ENCODE results near the gene RABGAP1L. TPM values are rescaled to one million over a fixed set of nuclear protein-coding genes. Genes with fewer than 3 reads are reported as not detected.

Gene RABGAP1L
- total and polyA plus RNA-seq, 2 of the 8 experiments (the other 6 are each of a cell fraction or from before 2014, with no cell fraction given), result 33.3 to 156 TPM

GRCh38 chr1:174954671-174955669 is 795.6 kb downstream of the RABGAP1L start:
- H2BK15ac ChIP-seq (ENCODE audit: low read length), result no peak overlapping the region
- CTCF ChIA-PET (ENCODE audit: partially characterized antibody), result interaction anchor here (0.9 kb wide), 1 partner anchor 17 kb away, joined by 3 read pairs; no protein-coding TSS in a partner anchor
- TF ChIP-seq GABPA (IDR thresholded peaks at IDR 0.05; ENCODE audit: borderline replicate concordance, insufficient read depth, low read length) (no peak), SP4 (IDR thresholded peaks at IDR 0.05; ENCODE audit: low read length) (no peak), EZH2 (IDR thresholded peaks at IDR 0.05; ENCODE audit: low read depth, low read length, severe bottlenecking) (no peak), SIN3A (conservative IDR thresholded peaks at IDR 0.05 in 1 of 2, IDR thresholded peaks at IDR 0.05 in 1 of 2; ENCODE audit: low read depth in 1 of 2, low read length in 2 of 2) (no peak), CREB1 (IDR thresholded peaks at IDR 0.05) (no peak), CTBP2 (IDR thresholded peaks at IDR 0.05; ENCODE audit: borderline replicate concordance, insufficient read depth, insufficient read length, low read length) (no peak), FOSL1 (IDR thresholded peaks at IDR 0.05; ENCODE audit: insufficient read depth, low read depth, low read length) (no peak), SIX5 (IDR thresholded peaks at IDR 0.05; ENCODE audit: low read depth, low read length) (no peak), KDM5A (IDR thresholded peaks at IDR 0.05; ENCODE audit: low read length) (no peak), POLR2AphosphoS5 (IDR thresholded peaks at IDR 0.05; ENCODE audit: low read depth, low read length) (no peak), TEAD4 (IDR thresholded peaks at IDR 0.05; ENCODE audit: low read depth, low read length) (no peak)

More at GRCh38 chr1:174954671-174955669, 795.6 kb downstream of the RABGAP1L start:
- Histone ChIP-seq H3K36me3 (ENCODE audit: control insufficient read depth in 2 of 4, insufficient read depth in 4 of 4, low read length in 3 of 4) (peaks cover 0 to 52% (median 28%) of the 10 kb centered on the region in 4 experiments; a peak in 6 of 8 replicates), H3K18ac (ENCODE audit: extremely low read depth, low read length) (no peak overlapping the region), H2AK5ac (ENCODE audit: low read depth, low read length) (no peak overlapping the region), H3K27me3 (replicated peaks in 1 of 4; ENCODE audit: control insufficient read depth in 3 of 4, extremely low read depth in 1 of 4, insufficient read depth in 3 of 4, low read length in 3 of 4) (no peaks in the 10 kb centered on the region), H2BK12ac (ENCODE audit: low read depth, low read length) (no peak overlapping the region), H2BK120ac (replicated peaks; ENCODE audit: low read depth, low read length) (no peak overlapping the region), H4K5ac (ENCODE audit: insufficient read length, low read depth, low read length) (no peak overlapping the region), H3K9me3 (ENCODE audit: insufficient read depth in 2 of 2, low read depth in 1 of 2, low read length in 1 of 2) (no peaks in the 10 kb centered on the region), H3K4ac (replicated peaks; ENCODE audit: insufficient read length, low read depth, low read length) (no peak overlapping the region), H2BK20ac (ENCODE audit: low read length) (no peak overlapping the region), H3K9ac (replicated peaks in 1 of 4; ENCODE audit: extremely low read depth in 1 of 4, low read depth in 3 of 4, low read length in 3 of 4) (no peak overlapping the region), H2BK5ac (ENCODE audit: low read depth, low read length) (no peak overlapping the region), H4K91ac (replicated peaks; ENCODE audit: insufficient read length, low read length) (no peak overlapping the region), H4K20me1 (replicated peaks in 1 of 2; ENCODE audit: control insufficient read depth in 1 of 2, insufficient read depth in 2 of 2, low read length in 2 of 2) (peaks cover 5 to 9% of the 10 kb centered on the region in 2 experiments), H3K4me3 (ENCODE audit: extremely low read depth in 1 of 4, insufficient read depth in 2 of 4, low read depth in 3 of 4, low read length in 4 of 4) (no peak overlapping the region), H3K23me2 (ENCODE audit: low read depth, low read length) (no peaks in the 10 kb centered on the region), H3K56ac (replicated peaks; ENCODE audit: insufficient read length, low read depth, low read length) (no peak overlapping the region), H2AFZ (ENCODE audit: low read length) (no peak overlapping the region), H3K23ac (ENCODE audit: insufficient read length) (no peak overlapping the region), H3K14ac (ENCODE audit: insufficient read length) (no peak overlapping the region), H4K8ac (ENCODE audit: extremely low read depth, insufficient read depth, low read length) (no peak overlapping the region), H3K4me1 (replicated peaks in 1 of 4; ENCODE audit: control insufficient read depth in 3 of 4, insufficient read depth in 4 of 4, low read length in 3 of 4) (peaks cover 0 to 4% (median 1%) of the 10 kb centered on the region in 4 experiments; a peak in 3 of 7 replicates), H3K79me2 (ENCODE audit: control insufficient read depth in 1 of 2, insufficient read depth in 2 of 2, low read length in 2 of 2) (peaks cover 0 to 75% of the 10 kb centered on the region in 2 experiments; a peak in 3 of 4 replicates), H3K27ac (ENCODE audit: low read depth, low read length) (no peak overlapping the region), H3K79me1 (ENCODE audit: low read depth, low read length) (peaks cover 4% of the 10 kb centered on the region; the same call in 1 of the 2 replicates), H3K4me2 (ENCODE audit: insufficient read depth in 1 of 2, low read depth in 2 of 2, low read length in 2 of 2) (no peak overlapping the region)
- DNase-seq (ENCODE audit: low read depth in 1 of 2, low spot score in 2 of 2), result no peak
- no peak for FAIRE-seq
- WGBS, 2 experiments (ENCODE audit: extremely low coverage in 1 of 2, insufficient coverage in 1 of 2, insufficient read length in 1 of 2, insufficient replicate concordance in 2 of 2, low coverage in 1 of 2, low lambda C conversion rate in 2 of 2, missing lambda C conversion rate in 1 of 2), result 90% methylated on average over 3 of the region's 3 CpGs; no CpG with 5 or more reads in 1 of the 2 experiments
- POLR2A ChIA-PET (ENCODE audit: partially characterized antibody), result interaction anchor here (1.3 to 2.3 kb wide), 6 partner anchors 7 to 70 kb away, joined by 3 to 11 read pairs (median 6); no protein-coding TSS in a partner anchor

Measured in H1 (cell line).